Measurements from ENCODE around the gene SEC24C.
"Not testable (repeated sequence)": the region's sequence is repeated elsewhere in the genome, so short reads cannot be mapped to it uniquely, and the experiment has no call there.

The SEC24C gene

DNA sequence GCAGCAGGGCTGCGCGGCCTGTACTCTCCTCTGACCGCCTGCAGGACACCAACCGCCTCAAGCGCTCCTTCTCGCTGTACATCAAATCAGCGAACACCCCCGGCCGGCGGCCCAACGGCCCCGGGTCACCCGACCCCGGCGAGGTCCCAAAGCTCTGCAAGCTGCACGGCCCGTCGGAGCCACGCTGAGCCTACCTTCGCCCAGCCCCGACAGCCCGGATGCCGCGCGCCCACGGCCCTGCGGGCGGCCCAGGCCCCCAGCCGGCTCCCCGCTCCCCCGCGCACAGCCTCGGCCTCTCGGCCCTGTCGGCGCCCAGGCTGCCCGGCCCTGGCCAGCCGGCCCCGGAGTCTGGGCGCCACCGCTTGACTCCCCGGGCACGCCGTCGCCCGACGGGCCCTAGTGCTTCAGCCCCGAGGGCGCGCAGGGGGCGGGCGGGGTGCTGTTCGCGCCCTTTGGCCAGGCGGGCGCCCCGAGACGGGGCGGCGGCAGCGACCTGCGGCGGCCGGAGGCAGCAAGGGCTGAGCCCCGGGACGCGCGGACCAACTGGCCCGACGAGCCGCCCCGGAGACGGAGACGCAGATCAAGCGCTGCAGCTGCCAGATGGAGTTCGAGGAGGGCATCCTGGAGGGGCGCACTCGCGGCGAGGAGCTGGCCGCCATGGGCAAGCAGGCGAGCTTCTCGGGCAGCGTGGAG is 11.1 kb upstream of the SEC24C start:
- TF ChIP-seq, protein P1, sequence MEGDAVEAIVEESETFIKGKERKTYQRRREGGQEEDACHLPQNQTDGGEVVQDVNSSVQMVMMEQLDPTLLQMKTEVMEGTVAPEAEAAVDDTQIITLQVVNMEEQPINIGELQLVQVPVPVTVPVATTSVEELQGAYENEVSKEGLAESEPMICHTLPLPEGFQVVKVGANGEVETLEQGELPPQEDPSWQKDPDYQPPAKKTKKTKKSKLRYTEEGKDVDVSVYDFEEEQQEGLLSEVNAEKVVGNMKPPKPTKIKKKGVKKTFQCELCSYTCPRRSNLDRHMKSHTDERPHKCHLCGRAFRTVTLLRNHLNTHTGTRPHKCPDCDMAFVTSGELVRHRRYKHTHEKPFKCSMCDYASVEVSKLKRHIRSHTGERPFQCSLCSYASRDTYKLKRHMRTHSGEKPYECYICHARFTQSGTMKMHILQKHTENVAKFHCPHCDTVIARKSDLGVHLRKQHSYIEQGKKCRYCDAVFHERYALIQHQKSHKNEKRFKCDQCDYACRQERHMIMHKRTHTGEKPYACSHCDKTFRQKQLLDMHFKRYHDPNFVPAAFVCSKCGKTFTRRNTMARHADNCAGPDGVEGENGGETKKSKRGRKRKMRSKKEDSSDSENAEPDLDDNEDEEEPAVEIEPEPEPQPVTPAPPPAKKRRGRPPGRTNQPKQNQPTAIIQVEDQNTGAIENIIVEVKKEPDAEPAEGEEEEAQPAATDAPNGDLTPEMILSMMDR (IDR thresholded peaks at IDR 0.05; ENCODE audit: insufficient read depth, missing control alignments) = no peak
- FAIRE-seq (no peak), DNase-seq (ENCODE audit: insufficient read length, low spot score) (no peak)

- TF ChIP-seq, protein P1 (IDR thresholded peaks at IDR 0.05; ENCODE audit: insufficient read depth, missing control alignments) = no peak
- FAIRE-seq = no peak
Observed at GRCh38 chr10:73734028-73734720, 10.0 kb upstream of the SEC24C start.

DNA sequence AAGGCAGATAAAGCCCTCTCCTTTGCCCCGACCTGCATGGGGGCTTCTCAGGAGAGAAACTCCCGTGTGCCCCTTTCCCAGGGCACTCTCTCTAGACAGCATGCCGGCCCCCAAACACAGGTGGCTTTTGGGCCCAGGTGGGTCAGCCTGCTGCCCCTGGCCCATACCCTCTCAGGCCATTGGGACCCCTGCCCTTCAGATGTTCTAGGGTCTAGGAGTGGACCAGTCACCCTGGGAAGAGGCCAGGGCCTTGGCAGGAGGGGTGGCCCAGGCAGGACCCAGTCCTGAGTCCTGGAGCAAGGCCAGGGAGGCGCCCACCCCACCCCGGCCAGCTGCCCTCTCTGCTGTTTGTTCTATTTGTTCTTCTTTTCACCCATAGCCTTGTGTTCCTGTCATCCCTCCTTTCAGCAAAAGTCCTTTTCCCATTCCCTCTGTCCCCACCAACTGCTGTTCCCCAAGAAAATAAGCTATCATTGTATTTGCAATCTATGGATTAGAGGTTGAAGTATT is 9.3 kb upstream of the SEC24C start:
- TF ChIP-seq, protein P1 (IDR thresholded peaks at IDR 0.05; ENCODE audit: insufficient read depth, missing control alignments) = no peak
- FAIRE-seq (no peak), DNase-seq (ENCODE audit: insufficient read length, low spot score) (no peak)

More at GRCh38 chr10:73734028-73734720, 10.0 kb upstream of the SEC24C start:
- DNase-seq (ENCODE audit: insufficient read length, low spot score) = no peak

DNA sequence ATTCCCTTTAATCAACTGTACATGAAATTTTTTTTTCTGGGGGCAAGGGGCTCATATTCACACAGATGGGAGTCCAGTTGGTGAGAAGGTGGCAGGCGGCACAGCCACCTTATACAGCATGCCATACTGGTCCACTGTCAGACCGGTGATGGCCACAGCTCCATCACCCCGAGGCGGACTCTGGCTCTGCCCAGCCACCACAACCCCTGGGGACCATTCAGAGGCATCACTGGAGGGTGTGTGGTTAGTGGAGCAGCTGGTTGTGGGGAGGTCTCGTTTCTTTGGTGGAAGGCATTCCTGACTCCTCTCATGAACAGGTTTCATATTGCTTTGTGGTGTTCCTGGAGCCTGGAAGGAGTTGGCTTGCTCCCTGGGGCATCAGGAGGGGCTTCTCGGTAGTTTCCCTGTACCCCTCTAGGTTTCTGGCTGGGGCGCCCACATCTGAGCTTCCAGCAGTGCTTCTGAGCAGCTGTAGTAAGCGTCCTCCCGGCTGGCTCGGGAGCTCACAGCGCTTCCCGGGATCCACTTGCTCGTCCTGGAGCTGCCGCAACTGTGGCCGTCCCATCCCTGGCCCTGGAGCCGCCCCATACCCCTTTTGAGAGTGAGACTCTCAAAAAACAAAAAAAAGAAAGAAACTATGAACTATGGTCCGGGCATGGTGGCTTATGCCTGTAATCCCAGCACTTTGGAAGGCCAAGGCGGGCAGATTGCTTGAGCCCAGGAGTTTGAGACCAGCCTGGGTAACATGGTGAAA is 3.5 kb upstream of the SEC24C start:
- not testable (repeated sequence) for FAIRE-seq; DNase-seq (ENCODE audit: insufficient read length, low spot score)

DNA sequence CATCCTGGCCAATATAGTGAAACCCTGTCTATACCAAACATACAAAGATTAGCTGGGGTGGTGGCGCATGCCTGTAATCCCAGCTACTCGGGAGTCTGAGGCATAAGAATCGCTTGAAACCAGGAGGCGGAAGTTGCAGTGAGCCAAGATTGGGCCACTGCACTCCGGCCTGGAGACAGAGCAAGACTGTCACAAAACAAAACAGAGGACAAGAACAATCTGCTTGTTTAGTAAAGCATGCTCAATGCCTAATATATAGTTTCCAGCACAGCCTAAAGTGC is 1.8 kb upstream of the SEC24C start:
- DNase-seq (ENCODE audit: insufficient read length, low spot score) (no peak), FAIRE-seq (no peak)
- TF ChIP-seq, protein P1 (IDR thresholded peaks at IDR 0.05; ENCODE audit: insufficient read depth, missing control alignments) = no peak

DNA sequence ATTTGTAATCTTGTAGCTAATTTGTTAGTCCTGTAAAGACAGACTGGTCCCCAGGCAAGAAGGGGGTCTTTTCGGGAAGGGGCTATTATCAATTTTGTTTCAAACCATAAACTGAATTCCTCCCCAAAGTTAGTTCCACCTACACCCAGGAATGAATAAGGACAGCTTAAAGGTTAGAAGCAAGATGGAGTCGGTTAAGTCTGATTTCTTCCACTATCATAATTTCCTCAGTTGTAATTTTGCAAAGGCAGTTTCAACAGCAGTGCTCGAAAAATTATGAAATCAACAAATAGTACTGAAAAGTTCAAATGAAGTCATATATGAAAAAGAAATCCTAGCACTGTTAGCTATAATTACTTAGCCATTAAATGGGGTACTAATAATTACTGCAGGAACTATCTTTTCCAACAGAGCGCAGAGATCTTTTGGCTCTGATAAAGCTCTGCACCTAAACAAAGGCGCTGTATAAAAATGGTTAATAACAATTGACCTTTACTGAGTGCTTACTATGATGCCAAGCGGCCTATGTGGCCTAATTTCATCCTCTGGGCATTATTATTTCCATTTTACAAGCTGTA is 756 bp upstream of the SEC24C start:
- TF ChIP-seq, protein P1 (IDR thresholded peaks at IDR 0.05; ENCODE audit: insufficient read depth, missing control alignments) = no peak
- FAIRE-seq (no peak), DNase-seq (ENCODE audit: insufficient read length, low spot score) (no peak)

DNA sequence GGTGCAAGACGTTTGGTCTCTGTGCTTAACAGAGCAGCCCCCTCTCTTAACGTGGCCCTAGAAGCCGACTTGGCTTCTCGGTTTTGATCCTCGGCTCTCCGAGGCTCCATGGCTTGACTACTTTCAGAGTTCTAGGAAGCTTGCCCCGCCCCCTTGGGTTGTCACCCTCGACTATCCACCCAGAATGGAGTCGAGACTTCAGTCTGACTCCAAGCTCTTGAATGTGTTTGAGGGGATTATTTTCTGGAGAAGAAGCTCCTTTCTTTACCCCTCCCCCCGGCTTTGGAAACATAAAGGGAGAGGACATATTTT is 448 bp downstream of the SEC24C start:
- no peak for DNase-seq (ENCODE audit: insufficient read length, low spot score)
- TF ChIP-seq, protein P1 (IDR thresholded peaks at IDR 0.05; ENCODE audit: insufficient read depth, missing control alignments) = no peak
- FAIRE-seq = no peak
